HL-60 (cell line): ENCODE data around the gene FARP1.

Experiments used
- GABPA ChIP-seq: IDR thresholded peaks from 2 replicates; pipeline ENCODE4 v1.6.1; 2012; ENCODE audit warnings: low read depth
- POLR2AphosphoS5 ChIP-seq: IDR thresholded peaks from 2 replicates; pipeline ENCODE4 v1.6.1; 2012; ENCODE audit warnings: low read depth
- TF ChIP-seq, protein P1 (sequence below): IDR thresholded peaks from one replicate; pipeline ENCODE4 v1.5.1; 2011; ENCODE audit warnings: low read length, control low read depth, inconsistent platforms; ENCODE audit not compliant: insufficient read depth
- TF ChIP-seq, protein P2 (sequence below): IDR thresholded peaks from 2 replicates; pipeline ENCODE4 v1.6.1; 2012; ENCODE audit warnings: low read depth; ENCODE audit not compliant: insufficient replicate concordance

DNA sequence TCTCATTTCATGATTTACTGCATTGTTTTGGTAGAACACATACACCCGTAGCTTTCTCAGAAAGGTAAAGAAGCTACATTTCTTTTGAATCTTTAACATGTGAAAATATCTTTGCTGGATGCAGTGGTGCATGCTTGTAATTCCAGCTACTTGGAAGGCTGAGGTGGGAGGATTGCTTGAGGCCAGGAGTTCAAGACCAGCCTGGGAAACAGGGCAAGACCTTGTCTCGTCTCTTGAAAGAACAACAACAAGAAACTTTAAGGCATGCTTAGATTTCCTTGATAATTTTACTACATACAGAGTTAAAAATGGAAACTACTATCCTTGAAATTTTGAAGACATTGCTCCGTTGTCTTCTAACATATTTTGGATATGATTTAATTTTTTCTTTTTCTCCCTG lies 26.4 kb downstream of the FARP1 start:
- TF ChIP-seq POLR2AphosphoS5 (no peak), GABPA (no peak)
- TF ChIP-seq, protein P1, sequence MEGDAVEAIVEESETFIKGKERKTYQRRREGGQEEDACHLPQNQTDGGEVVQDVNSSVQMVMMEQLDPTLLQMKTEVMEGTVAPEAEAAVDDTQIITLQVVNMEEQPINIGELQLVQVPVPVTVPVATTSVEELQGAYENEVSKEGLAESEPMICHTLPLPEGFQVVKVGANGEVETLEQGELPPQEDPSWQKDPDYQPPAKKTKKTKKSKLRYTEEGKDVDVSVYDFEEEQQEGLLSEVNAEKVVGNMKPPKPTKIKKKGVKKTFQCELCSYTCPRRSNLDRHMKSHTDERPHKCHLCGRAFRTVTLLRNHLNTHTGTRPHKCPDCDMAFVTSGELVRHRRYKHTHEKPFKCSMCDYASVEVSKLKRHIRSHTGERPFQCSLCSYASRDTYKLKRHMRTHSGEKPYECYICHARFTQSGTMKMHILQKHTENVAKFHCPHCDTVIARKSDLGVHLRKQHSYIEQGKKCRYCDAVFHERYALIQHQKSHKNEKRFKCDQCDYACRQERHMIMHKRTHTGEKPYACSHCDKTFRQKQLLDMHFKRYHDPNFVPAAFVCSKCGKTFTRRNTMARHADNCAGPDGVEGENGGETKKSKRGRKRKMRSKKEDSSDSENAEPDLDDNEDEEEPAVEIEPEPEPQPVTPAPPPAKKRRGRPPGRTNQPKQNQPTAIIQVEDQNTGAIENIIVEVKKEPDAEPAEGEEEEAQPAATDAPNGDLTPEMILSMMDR, result no peak
- TF ChIP-seq, protein P2, sequence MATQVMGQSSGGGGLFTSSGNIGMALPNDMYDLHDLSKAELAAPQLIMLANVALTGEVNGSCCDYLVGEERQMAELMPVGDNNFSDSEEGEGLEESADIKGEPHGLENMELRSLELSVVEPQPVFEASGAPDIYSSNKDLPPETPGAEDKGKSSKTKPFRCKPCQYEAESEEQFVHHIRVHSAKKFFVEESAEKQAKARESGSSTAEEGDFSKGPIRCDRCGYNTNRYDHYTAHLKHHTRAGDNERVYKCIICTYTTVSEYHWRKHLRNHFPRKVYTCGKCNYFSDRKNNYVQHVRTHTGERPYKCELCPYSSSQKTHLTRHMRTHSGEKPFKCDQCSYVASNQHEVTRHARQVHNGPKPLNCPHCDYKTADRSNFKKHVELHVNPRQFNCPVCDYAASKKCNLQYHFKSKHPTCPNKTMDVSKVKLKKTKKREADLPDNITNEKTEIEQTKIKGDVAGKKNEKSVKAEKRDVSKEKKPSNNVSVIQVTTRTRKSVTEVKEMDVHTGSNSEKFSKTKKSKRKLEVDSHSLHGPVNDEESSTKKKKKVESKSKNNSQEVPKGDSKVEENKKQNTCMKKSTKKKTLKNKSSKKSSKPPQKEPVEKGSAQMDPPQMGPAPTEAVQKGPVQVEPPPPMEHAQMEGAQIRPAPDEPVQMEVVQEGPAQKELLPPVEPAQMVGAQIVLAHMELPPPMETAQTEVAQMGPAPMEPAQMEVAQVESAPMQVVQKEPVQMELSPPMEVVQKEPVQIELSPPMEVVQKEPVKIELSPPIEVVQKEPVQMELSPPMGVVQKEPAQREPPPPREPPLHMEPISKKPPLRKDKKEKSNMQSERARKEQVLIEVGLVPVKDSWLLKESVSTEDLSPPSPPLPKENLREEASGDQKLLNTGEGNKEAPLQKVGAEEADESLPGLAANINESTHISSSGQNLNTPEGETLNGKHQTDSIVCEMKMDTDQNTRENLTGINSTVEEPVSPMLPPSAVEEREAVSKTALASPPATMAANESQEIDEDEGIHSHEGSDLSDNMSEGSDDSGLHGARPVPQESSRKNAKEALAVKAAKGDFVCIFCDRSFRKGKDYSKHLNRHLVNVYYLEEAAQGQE, result no peak
